IMR-90 (cell line): ENCODE measurements around the gene DNAH17. TPM values are rescaled to one million over a fixed set of nuclear protein-coding genes. Genes with fewer than 3 reads are reported as not detected.
A peak's percentile ranks its signal among the peaks of the same experiment; 100 is the strongest.

Experiments
- ATAC-seq: fragments of 200-7000 bp; cut with Tn5 transposase; 2 replicates; pipeline ENCODE4 v1.9.1; 2020; ENCODE audit warnings: low read depth, mild to moderate bottlenecking, moderate library complexity
- BruUV-seq: library from RNA; stranded (reverse); fragments of 400-500 nt; replicated peaks from 2 replicates; lab custom pipeline; 2021; lab: Mats Ljungman, UMichigan
- CTCF ChIA-PET: fragments of 300-600 bp; formaldehyde crosslinking; extraction: SDS; loops from one replicate; lab custom pipeline; 2021; ENCODE audit warnings: antibody characterized with exemption; lab: Yijun Ruan, JAX
- POLR2A ChIA-PET: fragments of 300-600 bp; sonication (Branson Sonifier 250); formaldehyde crosslinking; loops from one replicate; lab custom pipeline; 2022; ENCODE audit warnings: antibody characterized with exemption; ENCODE audit not compliant: unreplicated experiment; lab: Charles Lee
- DNase-seq: peaks from one replicate; pipeline ENCODE4 v3.0.0; 2013
- H2AFZ ChIP-seq: replicated peaks from 2 replicates; pipeline ENCODE3; 2013; ENCODE audit warnings: low read length, mild to moderate bottlenecking; ENCODE audit not compliant: poor library complexity
- H2AK5ac ChIP-seq: 2 replicates; pipeline ENCODE4 v1.6.1; 2013; ENCODE audit warnings: low read depth, low read length, inconsistent platforms
- H2AK9ac ChIP-seq: replicated peaks from 2 replicates; pipeline ENCODE3; 2013; ENCODE audit warnings: mild to moderate bottlenecking, low read depth, low read length, moderate library complexity; ENCODE audit not compliant: poor library complexity
- H2BK120ac ChIP-seq: 2 replicates; pipeline ENCODE4 v1.6.1; 2013; ENCODE audit warnings: low read depth, low read length, inconsistent platforms
- H2BK15ac ChIP-seq: 3 replicates; pipeline ENCODE4 v1.6.1; 2013; ENCODE audit warnings: low read depth, low read length, inconsistent platforms
- H2BK20ac ChIP-seq: 2 replicates; pipeline ENCODE4 v1.6.1; 2013; ENCODE audit warnings: low read depth, mild to moderate bottlenecking, inconsistent platforms, low read length, moderate library complexity
- H2BK5ac ChIP-seq: 2 replicates; pipeline ENCODE4 v1.6.1; 2013; ENCODE audit warnings: mild to moderate bottlenecking, low read depth, low read length, inconsistent platforms; ENCODE audit not compliant: poor library complexity, severe bottlenecking
- H3K14ac ChIP-seq: replicated peaks from 2 replicates; pipeline ENCODE4 v1.6.1; 2013; ENCODE audit warnings: low read depth, low read length, inconsistent platforms
- H3K18ac ChIP-seq: 2 replicates; pipeline ENCODE4 v1.6.1; 2013; ENCODE audit warnings: low read depth, low read length, control low read depth
- H3K23ac ChIP-seq: 2 replicates; pipeline ENCODE4 v1.6.1; 2013; ENCODE audit warnings: low read depth, low read length, inconsistent platforms
- H3K27ac ChIP-seq: 2 replicates; pipeline ENCODE4 v1.5.1; 2013; ENCODE audit warnings: mild to moderate bottlenecking, control low read depth, low read length; ENCODE audit not compliant: insufficient read depth
- H3K27me3 ChIP-seq: 2 replicates; pipeline ENCODE4 v1.6.1; 2013; ENCODE audit warnings: low read length; ENCODE audit not compliant: control insufficient read depth, insufficient read depth
- H3K36me3 ChIP-seq: 2 replicates; pipeline ENCODE4 v1.6.1; 2013; ENCODE audit warnings: low read length, mixed read lengths; ENCODE audit not compliant: control insufficient read depth, insufficient read depth
- H3K4ac ChIP-seq: 2 replicates; pipeline ENCODE4 v1.6.1; 2013; ENCODE audit warnings: low read depth, low read length, inconsistent platforms
- H3K4me1 ChIP-seq: 2 replicates; pipeline ENCODE4 v1.6.1; 2013; ENCODE audit warnings: low read length, mixed read lengths; ENCODE audit not compliant: control insufficient read depth, insufficient read depth
- H3K4me2 ChIP-seq: 2 replicates; pipeline ENCODE4 v1.6.1; 2013; ENCODE audit warnings: low read depth, mild to moderate bottlenecking, control low read depth, low read length, moderate library complexity
- H3K4me3 ChIP-seq: 2 replicates; pipeline ENCODE4 v1.5.1; 2013; ENCODE audit warnings: low read depth, mild to moderate bottlenecking, control low read depth, low read length, moderate library complexity; ENCODE audit not compliant: insufficient read depth
- H3K56ac ChIP-seq: 2 replicates; pipeline ENCODE4 v1.6.1; 2013; ENCODE audit warnings: low read length, inconsistent platforms; ENCODE audit not compliant: insufficient read depth; ENCODE audit errors: extremely low read depth
- H3K79me1 ChIP-seq, 2 experiments: 2 replicates each; pipeline ENCODE4 v1.6.1; 2013; ENCODE audit warnings: low read length in 2 of 2, inconsistent platforms in 1 of 2, low read depth in 1 of 2
- H3K9ac ChIP-seq: 2 replicates; pipeline ENCODE4 v1.6.1; 2013; ENCODE audit warnings: low read depth, low read length, control low read depth
- H3K9me1 ChIP-seq: 2 replicates; pipeline ENCODE4 v1.6.1; 2013; ENCODE audit warnings: low read length, inconsistent platforms; ENCODE audit not compliant: insufficient read depth
- H3K9me3 ChIP-seq: 2 replicates; pipeline ENCODE4 v1.6.1; 2013; ENCODE audit warnings: low read length; ENCODE audit not compliant: control insufficient read depth, insufficient read depth
- H4K20me1 ChIP-seq: 2 replicates; pipeline ENCODE4 v1.6.1; 2013; ENCODE audit warnings: low read length, inconsistent platforms; ENCODE audit not compliant: insufficient read depth
- H4K5ac ChIP-seq: 2 replicates; pipeline ENCODE4 v1.6.1; 2013; ENCODE audit warnings: mild to moderate bottlenecking, low read depth, low read length, control low read depth
- H4K8ac ChIP-seq, 2 experiments: 2 replicates each; pipeline ENCODE4 v1.6.1; 2013; ENCODE audit warnings: low read depth in 2 of 2, low read length in 2 of 2, control low read depth in 1 of 2, inconsistent platforms in 1 of 2
- H4K91ac ChIP-seq: 2 replicates; pipeline ENCODE4 v1.6.1; 2013; ENCODE audit warnings: low read depth, low read length, inconsistent platforms; ENCODE audit not compliant: insufficient read depth
- CEBPB ChIP-seq: IDR thresholded peaks from 2 replicates; pipeline ENCODE4 v1.6.1; 2012; ENCODE audit warnings: low read depth, low read length, improper control_type of control experiment
- MXI1 ChIP-seq: IDR thresholded peaks from 2 replicates; pipeline ENCODE4 v1.6.1; 2012; ENCODE audit warnings: low read depth, mild to moderate bottlenecking, low read length, moderate library complexity, borderline replicate concordance
- POLR2A ChIP-seq: IDR thresholded peaks from 2 replicates; pipeline ENCODE4 v1.6.1; 2012; ENCODE audit warnings: mild to moderate bottlenecking, low read depth, low read length
- WGBS, 2 experiments: methylation state at CpG; one replicate each; pipeline versions ENCODE4 v1.1.5 to v1.1.7; 2013; ENCODE audit warnings: missing lambda C conversion rate in 2 of 2; ENCODE audit not compliant: insufficient read length in 1 of 2; ENCODE audit errors: extremely low coverage in 2 of 2; 5-methylcytosine and 5-hydroxymethylcytosine counted together
- dilution Hi-C: fragments of 300-500 bp; cut with HindIII; formaldehyde crosslinking; loops from one replicate; pipeline ENCODE4 v1.14.3; 2018; ENCODE audit warnings: low sequenced_read_pairs; ENCODE audit not compliant: unreplicated experiment
- in situ Hi-C: fragments of 300-500 bp; cut with MboI; formaldehyde crosslinking; loops from 3 replicates; pipeline ENCODE4 v1.14.3; 2019; ENCODE audit warnings: low sequenced_read_pairs, inconsistent platforms, mixed read lengths
- intact Hi-C: fragments of 100-400 bp; cut with micrococcal nuclease; formaldehyde crosslinking; loops from 2 replicates; pipeline ENCODE4 v1.10.0; 2022
- polyA plus RNA-seq, 3 experiments: library from polyadenylated mRNA; depleted of rRNA; stranded (reverse); fragments of >200 nt; gene quantifications; 2 replicates each; pipeline ENCODE4 v1.2.3, GENCODE V29; 2012; ENCODE audit warnings: low replicate concordance in 1 of 3
- total RNA-seq: library from RNA; depleted of rRNA; stranded (reverse); fragments of >200 nt; gene quantifications from 2 replicates; pipeline ENCODE4 v1.2.3, GENCODE V29; 2012

The DNAH17 gene
- total and polyA plus RNA-seq, 2 of the 4 experiments (the other 2 are of a cell fraction): not detected

GRCh38 chr17:78384479-78385175, 192.6 kb downstream of the DNAH17 start:
- Histone ChIP-seq H4K20me1 (peaks cover 36% of the 10 kb centered on the region; the same call in 1 of the 2 replicates), H3K14ac (peak overlapping the region; percentile 98), H3K27me3 (no peaks in the 10 kb centered on the region), H3K9me3 (no peaks in the 10 kb centered on the region), H3K79me1 (peaks cover 6 to 74% of the 10 kb centered on the region in 2 experiments), H3K4me1 (peaks cover 35% of the 10 kb centered on the region), H3K4me2 (peak overlapping the region; percentile 29; the same call in 1 of the 2 replicates), H3K23ac (peak overlapping the region; percentile 97), H2BK120ac (peak overlapping the region; percentile 97), H2BK15ac (peak overlapping the region; percentile 80; the same call in 2 of the 3 replicates), H2AFZ (no peak overlapping the region), H2BK20ac (peak overlapping the region; percentile 97), H2AK9ac (peak overlapping the region; percentile 80), H3K18ac (peak overlapping the region; percentile 86), H3K27ac (peak overlapping the region; percentile 95), H3K36me3 (peaks cover 2% of the 10 kb centered on the region), H2AK5ac (peak overlapping the region; percentile 99), H3K9me1 (peaks cover 45% of the 10 kb centered on the region), H3K56ac (peak overlapping the region; percentile 58), H3K4ac (peak overlapping the region; percentile 97), H3K4me3 (no peak overlapping the region), H4K91ac (peak overlapping the region; percentile 94), H2BK5ac (peak overlapping the region; percentile 92), H4K5ac (peak overlapping the region; percentile 91), H3K9ac (peak overlapping the region; percentile 35), H4K8ac (peak overlapping the region; percentile 75 to 94)
- dilution Hi-C loops (no loop called here), intact Hi-C loops (no loop called here), in situ Hi-C loops (no loop called here)
- TF ChIP-seq MXI1 (no peak), POLR2A (0 out of 2 replicates have a peak, but pooled peaks have one; percentile 1), CEBPB (no peak)
- POLR2A ChIA-PET: no interaction called here
- WGBS, 2 experiments: 97% methylated on average over 10 of the region's 23 CpGs; no CpG with 5 or more reads in 1 of the 2 experiments
- CTCF ChIA-PET: interaction anchor here (1.7 kb wide), 1 partner anchor 24 kb away, joined by 4 read pairs; no protein-coding TSS in a partner anchor
- ATAC-seq: no peak
- no peak for DNase-seq
- BruUV-seq: no TSS peak
